Keratinocyte (primary cell): ENCODE results near the gene CCT3. TPM values are rescaled to one million over a fixed set of nuclear protein-coding genes. Genes with fewer than 3 reads are reported as not detected.

ENCODE experiments used
- DNase-seq: peaks from one replicate; pipeline ENCODE4 v3.0.0-alpha.2; 2011; ENCODE audit warnings: low read depth, missing footprints, low spot score
- FAIRE-seq: peaks from 2 replicates; lab custom pipeline; 2011; peaks lifted over from hg19 to GRCh38; lab: Jason Lieb, UNC
- H2AFZ ChIP-seq: 2 replicates; pipeline ENCODE4 v1.6.0; 2012; ENCODE audit warnings: low read length, control low read depth, inconsistent platforms; ENCODE audit not compliant: control insufficient read depth
- H3K27ac ChIP-seq: 2 replicates; pipeline ENCODE4 v1.5.1; 2011; ENCODE audit warnings: low read length; ENCODE audit not compliant: control insufficient read depth, insufficient read depth
- H3K27me3 ChIP-seq: 3 replicates; pipeline ENCODE4 v1.6.0; 2011; ENCODE audit warnings: low read length; ENCODE audit not compliant: control insufficient read depth, insufficient read depth; ENCODE audit errors: extremely low read depth
- H3K36me3 ChIP-seq, 2 experiments: 2 replicates in 1 of 2; 3 replicates in 1 of 2; pipeline ENCODE4 v1.5.1; 2011; ENCODE audit warnings: low read length in 2 of 2, mild to moderate bottlenecking in 1 of 2; ENCODE audit not compliant: control insufficient read depth in 2 of 2, insufficient read depth in 2 of 2; ENCODE audit errors: extremely low read depth in 1 of 2
- H3K4me1 ChIP-seq: 3 replicates; pipeline ENCODE4 v1.5.1; 2011; ENCODE audit warnings: low read length; ENCODE audit not compliant: control insufficient read depth, insufficient read depth; ENCODE audit errors: extremely low read depth
- H3K4me2 ChIP-seq: 3 replicates; pipeline ENCODE4 v1.6.0; 2011; ENCODE audit warnings: low read depth, low read length; ENCODE audit not compliant: control insufficient read depth, insufficient read depth; ENCODE audit errors: extremely low read depth
- H3K4me3 ChIP-seq, 3 experiments: fragments of 200-600 bp in 1 of 3; sonication (generic) in 1 of 3; 2 replicates in 2 of 3; 3 replicates in 1 of 3; pipeline ENCODE4 v1.5.1; 2011 to 2016; ENCODE audit warnings: low read length in 3 of 3, mild to moderate bottlenecking in 3 of 3, control low read depth in 2 of 3, inconsistent platforms in 1 of 3, low read depth in 1 of 3, mixed read lengths in 1 of 3, mixed run types in 1 of 3, moderate library complexity in 1 of 3; ENCODE audit not compliant: control insufficient read depth in 2 of 3, insufficient read depth in 2 of 3; ENCODE audit errors: extremely low read depth in 1 of 3
- H3K79me2 ChIP-seq: 2 replicates; pipeline ENCODE4 v1.6.0; 2012; ENCODE audit warnings: low read length; ENCODE audit not compliant: control insufficient read depth, insufficient read depth
- H3K9ac ChIP-seq: 3 replicates; pipeline ENCODE4 v1.6.0; 2011; ENCODE audit warnings: low read length; ENCODE audit not compliant: control insufficient read depth, insufficient read depth; ENCODE audit errors: extremely low read depth
- H3K9me1 ChIP-seq: 3 replicates; pipeline ENCODE4 v1.6.0; 2011; ENCODE audit warnings: low read length; ENCODE audit not compliant: control insufficient read depth, insufficient read depth; ENCODE audit errors: extremely low read depth
- H3K9me3 ChIP-seq: 2 replicates; pipeline ENCODE4 v1.5.1; 2012; ENCODE audit warnings: low read depth, low read length; ENCODE audit not compliant: control insufficient read depth
- H4K20me1 ChIP-seq: 3 replicates; pipeline ENCODE4 v1.6.0; 2011; ENCODE audit warnings: low read length; ENCODE audit not compliant: control insufficient read depth, insufficient read depth; ENCODE audit errors: extremely low read depth
- EZH2 ChIP-seq: IDR thresholded peaks from one replicate; pipeline ENCODE4 v1.6.1; 2012; ENCODE audit warnings: inconsistent platforms, mild to moderate bottlenecking, low read length, moderate library complexity
- dilution Hi-C: fragments of 300-500 bp; cut with MboI; formaldehyde crosslinking; loops from one replicate; pipeline ENCODE4 v1.7.0; 2020; ENCODE audit warnings: low sequenced_read_pairs; ENCODE audit not compliant: extremely low pct_ligation_motif_present
- polyA plus RNA-seq, 5 experiments: library from polyadenylated mRNA; depleted of rRNA in 3 of 5; stranded (reverse) in 3 of 5; stranded (forward) in 1 of 5; unstranded in 1 of 5; fragments of >200 nt; gene quantifications; 1 replicate in 1 of 5; 2 replicates in 3 of 5; 3 replicates in 1 of 5; pipeline versions ENCODE4 v1.2.1 to v1.2.3, GENCODE V29; 2011 to 2012; ENCODE audit warnings: missing spikeins in 2 of 5, low read depth in 1 of 5, low replicate concordance in 1 of 5
- TF ChIP-seq, protein P1 (sequence below), 3 experiments: IDR thresholded peaks in 1 of 3; conservative IDR thresholded peaks in 1 of 3; optimal IDR thresholded peaks in 1 of 3; 2 replicates in 2 of 3; 3 replicates in 1 of 3; pipeline versions ENCODE3 to v1.5.1; 2011; ENCODE audit warnings: low read length in 3 of 3, mild to moderate bottlenecking in 3 of 3, moderate library complexity in 2 of 3, control low read depth in 1 of 3, inconsistent platforms in 1 of 3; ENCODE audit not compliant: insufficient read depth in 2 of 3; ENCODE audit errors: extremely low read depth in 1 of 3

CCT3 gene
- polyA plus RNA-seq, 1 donor (not counting 4 experiments of a cell fraction or from before 2014, with no cell fraction given), result 530 TPM

DNA sequence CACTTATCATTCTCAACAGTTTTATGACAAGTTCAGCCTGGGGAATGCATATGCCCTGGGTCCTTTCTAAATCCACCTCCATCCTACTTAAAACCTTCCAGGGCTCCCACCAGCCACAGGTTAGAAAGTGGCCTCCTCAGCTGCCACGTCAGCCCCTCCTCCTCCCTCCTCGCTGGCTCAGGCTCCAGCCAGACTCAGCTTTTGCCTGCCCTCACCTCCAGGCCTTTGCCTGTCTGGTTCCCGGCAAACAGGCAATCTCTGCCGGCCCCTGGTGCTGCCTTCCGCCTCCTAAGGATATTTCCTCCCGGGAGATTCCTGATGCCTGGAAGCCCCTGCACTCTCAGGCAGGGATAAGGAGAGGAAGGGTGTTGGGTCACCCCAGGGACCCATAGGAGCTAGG, 40.5 kb upstream of the CCT3 start:
- no peak overlapping the region for H3K27ac ChIP-seq

DNA sequence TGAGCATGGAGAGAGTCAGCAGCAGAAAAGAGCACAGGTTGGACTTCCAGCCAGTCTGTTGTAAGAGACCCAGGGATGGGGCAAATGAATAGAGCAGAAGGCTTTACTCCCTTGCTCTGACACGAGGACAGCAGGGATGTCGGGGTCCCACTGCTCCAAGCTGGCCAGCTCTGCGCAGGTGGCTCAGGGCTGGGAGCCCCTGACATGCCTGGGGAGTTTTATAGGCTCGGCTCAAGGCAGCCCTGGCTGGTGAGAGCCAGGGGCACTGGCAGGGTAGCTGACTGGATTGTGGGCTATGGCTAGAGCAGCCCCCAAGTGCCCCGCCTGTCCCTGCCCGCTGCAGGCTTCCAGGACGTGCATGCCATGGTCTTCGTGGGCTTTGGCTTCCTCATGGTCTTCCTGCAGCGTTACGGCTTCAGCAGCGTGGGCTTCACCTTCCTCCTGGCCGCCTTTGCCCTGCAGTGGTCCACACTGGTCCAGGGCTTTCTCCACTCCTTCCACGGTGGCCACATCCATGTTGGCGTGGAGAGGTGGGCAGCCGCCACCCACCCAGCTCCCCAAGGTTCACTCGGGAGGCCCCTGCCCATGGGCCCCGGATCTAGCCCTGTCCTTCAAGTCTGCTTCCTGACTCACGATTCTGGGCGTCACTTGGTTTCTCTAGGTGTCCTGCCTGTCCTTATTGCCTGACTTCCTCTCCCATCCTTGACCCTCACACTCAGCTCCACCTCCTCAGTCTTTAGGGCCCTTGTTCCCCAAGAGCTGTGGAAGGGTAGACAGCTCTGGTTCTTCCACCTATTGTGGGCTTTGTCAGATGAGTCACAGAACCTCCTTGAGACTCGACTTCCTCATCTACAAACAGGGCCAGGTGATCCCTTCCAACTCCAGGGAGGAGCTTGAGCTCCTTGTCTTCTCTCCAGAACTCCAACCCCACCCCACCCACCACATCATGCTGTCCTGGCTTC, 39.1 kb upstream of the CCT3 start:
- peaks cover 10% of the 10 kb centered on the region for H3K27me3 ChIP-seq
- H3K36me3 ChIP-seq, result no peaks in the 10 kb centered on the region
- H3K79me2 ChIP-seq, result no peaks in the 10 kb centered on the region
- dilution Hi-C loops, result no loop called here
- DNase-seq (no peak), FAIRE-seq (no peak)
- H3K9me3 ChIP-seq, result no peaks in the 10 kb centered on the region
- H3K4me3 ChIP-seq, result no peak overlapping the region
- H3K4me2 ChIP-seq, result no peak overlapping the region
- no peak overlapping the region for H3K27ac ChIP-seq
- no peak overlapping the region for H3K9ac ChIP-seq
- no peaks in the 10 kb centered on the region for H3K4me1 ChIP-seq
- no peak overlapping the region for H2AFZ ChIP-seq
- H4K20me1 ChIP-seq, result no peaks in the 10 kb centered on the region
- H3K9me1 ChIP-seq, result no peaks in the 10 kb centered on the region
- TF ChIP-seq, protein P1, sequence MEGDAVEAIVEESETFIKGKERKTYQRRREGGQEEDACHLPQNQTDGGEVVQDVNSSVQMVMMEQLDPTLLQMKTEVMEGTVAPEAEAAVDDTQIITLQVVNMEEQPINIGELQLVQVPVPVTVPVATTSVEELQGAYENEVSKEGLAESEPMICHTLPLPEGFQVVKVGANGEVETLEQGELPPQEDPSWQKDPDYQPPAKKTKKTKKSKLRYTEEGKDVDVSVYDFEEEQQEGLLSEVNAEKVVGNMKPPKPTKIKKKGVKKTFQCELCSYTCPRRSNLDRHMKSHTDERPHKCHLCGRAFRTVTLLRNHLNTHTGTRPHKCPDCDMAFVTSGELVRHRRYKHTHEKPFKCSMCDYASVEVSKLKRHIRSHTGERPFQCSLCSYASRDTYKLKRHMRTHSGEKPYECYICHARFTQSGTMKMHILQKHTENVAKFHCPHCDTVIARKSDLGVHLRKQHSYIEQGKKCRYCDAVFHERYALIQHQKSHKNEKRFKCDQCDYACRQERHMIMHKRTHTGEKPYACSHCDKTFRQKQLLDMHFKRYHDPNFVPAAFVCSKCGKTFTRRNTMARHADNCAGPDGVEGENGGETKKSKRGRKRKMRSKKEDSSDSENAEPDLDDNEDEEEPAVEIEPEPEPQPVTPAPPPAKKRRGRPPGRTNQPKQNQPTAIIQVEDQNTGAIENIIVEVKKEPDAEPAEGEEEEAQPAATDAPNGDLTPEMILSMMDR (optimal IDR thresholded peaks at IDR 0.05 in 1 of 3, IDR thresholded peaks at IDR 0.05 in 1 of 3, conservative IDR thresholded peaks at IDR 0.05 in 1 of 3; ENCODE audit: extremely low read depth in 1 of 3, insufficient read depth in 2 of 3, low read length in 3 of 3), result no peak
- no peak for TF ChIP-seq EZH2

More for the DNA sequence above, 40.5 kb upstream of the CCT3 start:
- H3K79me2 ChIP-seq, result no peaks in the 10 kb centered on the region
- no peak overlapping the region for H2AFZ ChIP-seq
- no peaks in the 10 kb centered on the region for H3K9me3 ChIP-seq
- H3K4me3 ChIP-seq, result no peak overlapping the region
- no peaks in the 10 kb centered on the region for H3K36me3 ChIP-seq
- H3K9me1 ChIP-seq, result no peaks in the 10 kb centered on the region
- H3K27me3 ChIP-seq, result peaks cover 4% of the 10 kb centered on the region
- no peaks in the 10 kb centered on the region for H3K4me1 ChIP-seq
- H4K20me1 ChIP-seq, result no peaks in the 10 kb centered on the region
- H3K4me2 ChIP-seq, result no peak overlapping the region
- DNase-seq, result no peak
- dilution Hi-C loops, result no loop called here
- TF ChIP-seq EZH2, result no peak
- TF ChIP-seq, protein P1 (optimal IDR thresholded peaks at IDR 0.05 in 1 of 3, IDR thresholded peaks at IDR 0.05 in 1 of 3, conservative IDR thresholded peaks at IDR 0.05 in 1 of 3; ENCODE audit: extremely low read depth in 1 of 3, insufficient read depth in 2 of 3, low read length in 3 of 3), result no peak
- H3K9ac ChIP-seq, result no peak overlapping the region
- no peak for FAIRE-seq
